GM20000 (cell line): ENCODE measurements around the gene FBXO45.
"Not testable (repeated sequence)": the region's sequence is repeated elsewhere in the genome, so short reads cannot be mapped to it uniquely, and the experiment has no call there.

Experiments used
- DNase-seq: peaks from one replicate; pipeline ENCODE4 v3.0.0; 2012; ENCODE audit warnings: low spot score
- CTCF ChIP-seq: IDR thresholded peaks from 2 replicates; pipeline ENCODE4 v1.5.1; 2012; ENCODE audit warnings: mild to moderate bottlenecking, control low read depth; ENCODE audit errors: extremely low read depth, missing control alignments

The FBXO45 gene

GRCh38 chr3:196547067-196547466, 21.4 kb upstream of the FBXO45 start:
- DNase-seq: no peak
- TF ChIP-seq CTCF: no peak

- DNase-seq: not testable (repeated sequence)
Observed at GRCh38 chr3:196549312-196549711, 19.1 kb upstream of the FBXO45 start.

GRCh38 chr3:196550172-196550571, 18.3 kb upstream of the FBXO45 start:
- DNase-seq: not testable (repeated sequence)

- no peak for TF ChIP-seq CTCF
- DNase-seq: no peak
Observed at GRCh38 chr3:196552253-196552652, 16.2 kb upstream of the FBXO45 start.

- no peak for DNase-seq
- no peak for TF ChIP-seq CTCF
Observed at GRCh38 chr3:196553551-196553950, 14.9 kb upstream of the FBXO45 start.

- no peak for TF ChIP-seq CTCF
- no peak for DNase-seq
Observed at GRCh38 chr3:196554205-196554604, 14.3 kb upstream of the FBXO45 start.

GRCh38 chr3:196555295-196555694, 13.2 kb upstream of the FBXO45 start:
- no peak for TF ChIP-seq CTCF
- DNase-seq: no peak

- TF ChIP-seq CTCF: no peak
- DNase-seq: no peak
Observed at GRCh38 chr3:196557236-196557635, 11.2 kb upstream of the FBXO45 start.

- TF ChIP-seq CTCF: no peak
Observed at GRCh38 chr3:196558476-196558875, 10.0 kb upstream of the FBXO45 start.

More at GRCh38 chr3:196558476-196558875, 10.0 kb upstream of the FBXO45 start:
- DNase-seq: no peak
